Prostate gland (tissue), 2 donors: ENCODE data around the gene IL6R.
"Not testable (repeated sequence)": the region's sequence is repeated elsewhere in the genome, so short reads cannot be mapped to it uniquely, and the experiment has no call there.

ENCODE experiments used
- POLR2A ChIP-seq: fragments of 450-650 bp; IDR thresholded peaks from one replicate; pipeline ENCODE4 v1.6.1; 2016; ENCODE audit warnings: antibody characterized with exemption, mild to moderate bottlenecking
- POLR2AphosphoS5 ChIP-seq: sonication (generic); formaldehyde crosslinking; IDR thresholded peaks from one replicate; pipeline ENCODE4 v1.6.1; 2017; ENCODE audit warnings: antibody characterized with exemption
- TF ChIP-seq, protein P1 (sequence below), 4 experiments: fragments of 200-600 bp in 2 of 4; fragments of 450-650 bp in 2 of 4; sonication (generic) in 2 of 4; IDR thresholded peaks; 1 replicate in 3 of 4; 2 replicates in 1 of 4; pipeline ENCODE4 v1.5.1; 2016 to 2019; ENCODE audit warnings: antibody characterized with exemption in 4 of 4, mild to moderate bottlenecking in 2 of 4, moderate library complexity in 2 of 4

DNA sequence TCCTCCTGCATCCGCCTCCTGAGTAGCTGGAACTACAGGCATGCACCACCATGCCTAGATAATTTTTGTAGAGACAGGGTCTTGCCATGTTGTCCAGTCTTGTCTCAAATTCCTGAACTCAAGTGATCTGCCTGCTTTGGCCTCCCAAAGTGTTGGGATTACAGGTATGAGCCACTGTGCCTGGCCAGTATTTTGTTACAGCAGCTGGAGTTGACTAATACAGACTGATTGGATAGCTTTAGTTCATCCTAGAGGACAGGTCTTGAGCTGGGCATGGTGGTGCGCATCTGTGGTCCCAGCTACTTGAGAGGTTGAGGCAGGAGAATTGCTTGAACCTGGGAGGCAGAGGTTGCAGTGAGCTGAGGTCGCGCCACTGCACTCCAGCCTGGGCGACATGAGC lies 44.3 kb upstream of the IL6R start:
- TF ChIP-seq, protein P1, sequence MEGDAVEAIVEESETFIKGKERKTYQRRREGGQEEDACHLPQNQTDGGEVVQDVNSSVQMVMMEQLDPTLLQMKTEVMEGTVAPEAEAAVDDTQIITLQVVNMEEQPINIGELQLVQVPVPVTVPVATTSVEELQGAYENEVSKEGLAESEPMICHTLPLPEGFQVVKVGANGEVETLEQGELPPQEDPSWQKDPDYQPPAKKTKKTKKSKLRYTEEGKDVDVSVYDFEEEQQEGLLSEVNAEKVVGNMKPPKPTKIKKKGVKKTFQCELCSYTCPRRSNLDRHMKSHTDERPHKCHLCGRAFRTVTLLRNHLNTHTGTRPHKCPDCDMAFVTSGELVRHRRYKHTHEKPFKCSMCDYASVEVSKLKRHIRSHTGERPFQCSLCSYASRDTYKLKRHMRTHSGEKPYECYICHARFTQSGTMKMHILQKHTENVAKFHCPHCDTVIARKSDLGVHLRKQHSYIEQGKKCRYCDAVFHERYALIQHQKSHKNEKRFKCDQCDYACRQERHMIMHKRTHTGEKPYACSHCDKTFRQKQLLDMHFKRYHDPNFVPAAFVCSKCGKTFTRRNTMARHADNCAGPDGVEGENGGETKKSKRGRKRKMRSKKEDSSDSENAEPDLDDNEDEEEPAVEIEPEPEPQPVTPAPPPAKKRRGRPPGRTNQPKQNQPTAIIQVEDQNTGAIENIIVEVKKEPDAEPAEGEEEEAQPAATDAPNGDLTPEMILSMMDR (IDR thresholded peaks at IDR 0.05) = not testable (repeated sequence)
- TF ChIP-seq POLR2A, POLR2AphosphoS5: not testable (repeated sequence)
